GM12892 (cell line): ENCODE measurements around the gene DHX30.

Experiments used
- POLR2A ChIP-seq: IDR thresholded peaks from 2 replicates; pipeline ENCODE4 v1.6.1; 2011; ENCODE audit warnings: low read depth, low read length, control low read depth
- POLR2AphosphoS5 ChIP-seq: IDR thresholded peaks from 2 replicates; pipeline ENCODE4 v1.6.1; 2011; ENCODE audit warnings: low read depth, low read length, control low read depth

- TF ChIP-seq POLR2AphosphoS5, result no peak
- no peak for TF ChIP-seq POLR2A
Observed at GRCh38 chr3:47859956-47860605, 57.1 kb downstream of the DHX30 start.
